ENCODE data around the gene EVPLL. TPM values are rescaled to one million over a fixed set of nuclear protein-coding genes. Genes with fewer than 3 reads are reported as not detected.
"Not testable (repeated sequence)": the region's sequence is repeated elsewhere in the genome, so short reads cannot be mapped to it uniquely, and the experiment has no call there.

Gene EVPLL
- total RNA-seq, 1 donor from 2014 or later, result not detected

DNA sequence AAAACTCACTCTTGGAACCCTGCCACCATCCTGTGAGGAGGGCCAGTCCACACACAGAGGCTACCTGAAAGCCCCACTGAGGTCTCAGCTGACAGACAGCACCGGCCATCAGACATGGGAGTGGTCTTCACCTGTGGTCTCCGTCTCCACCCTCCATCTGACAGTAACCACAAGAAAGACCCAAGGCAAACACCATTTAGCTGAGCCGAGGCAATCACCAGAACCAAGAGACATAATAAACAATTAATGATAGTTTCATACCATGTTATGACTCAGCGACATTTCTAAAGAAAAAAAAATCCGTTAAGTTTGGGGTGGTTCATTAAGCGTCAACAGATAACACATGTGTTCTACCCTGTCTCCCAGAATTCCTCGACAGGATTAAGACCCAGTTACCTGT is 6.1 kb upstream of the EVPLL start:
- no peak overlapping the region for H3K4me3 ChIP-seq
- no peak overlapping the region for H3K27ac ChIP-seq
- DNase-seq (ENCODE audit: low spot score in 2 of 2), result no peak
- no peak for TF ChIP-seq CTCF (IDR thresholded peaks at IDR 0.05)
- no peaks in the 10 kb centered on the region for H3K36me3 ChIP-seq
- H3K9me3 ChIP-seq, result peaks cover 0 to 4% of the 10 kb centered on the region in 2 donors
- intact Hi-C loops (cut with DNase I), result no loop called here
- H3K27me3 ChIP-seq, result no peaks in the 10 kb centered on the region
- H3K4me1 ChIP-seq, result no peaks in the 10 kb centered on the region

GRCh38 chr17:18373181-18373580 is 4.4 kb upstream of the EVPLL start:
- H3K36me3 ChIP-seq; H3K4me3 ChIP-seq; intact Hi-C loops (cut with DNase I): not testable (repeated sequence)

GRCh38 chr17:18374216-18374615 is 3.4 kb upstream of the EVPLL start:
- no peak for TF ChIP-seq CTCF (IDR thresholded peaks at IDR 0.05)
- H3K4me1 ChIP-seq, result no peaks in the 10 kb centered on the region
- no peaks in the 10 kb centered on the region for H3K27me3 ChIP-seq
- peaks cover 0 to 4% of the 10 kb centered on the region in 2 donors for H3K9me3 ChIP-seq
- H3K4me3 ChIP-seq, result no peak overlapping the region
- no peak overlapping the region for H3K27ac ChIP-seq
- no peak for DNase-seq (ENCODE audit: low spot score in 2 of 2)
- H3K36me3 ChIP-seq, result no peaks in the 10 kb centered on the region
- intact Hi-C loops (cut with DNase I), result no loop called here

More at GRCh38 chr17:18373181-18373580, 4.4 kb upstream of the EVPLL start:
- H3K27ac ChIP-seq; H3K4me1 ChIP-seq; H3K27me3 ChIP-seq; H3K9me3 ChIP-seq; DNase-seq (ENCODE audit: low spot score in 2 of 2): not testable (repeated sequence)

DNA sequence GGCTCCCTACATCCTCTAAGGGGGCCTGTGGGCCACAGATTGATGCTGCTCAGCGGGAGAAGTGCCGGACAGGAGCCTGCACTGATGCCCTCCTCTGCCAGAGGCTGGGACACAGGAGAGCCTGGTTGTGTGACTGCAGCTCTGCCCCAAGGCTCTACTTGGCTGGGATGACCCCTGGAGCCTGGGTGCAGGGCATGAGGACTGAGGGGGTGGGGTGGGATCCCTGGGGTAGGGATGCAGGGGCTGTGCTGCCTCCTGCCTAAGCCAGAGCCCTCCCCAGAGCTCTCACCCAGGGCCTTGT is 577 bp downstream of the EVPLL start:
- no peak overlapping the region for H3K4me3 ChIP-seq
- TF ChIP-seq CTCF (IDR thresholded peaks at IDR 0.05), result no peak
- no peak overlapping the region for H3K27ac ChIP-seq
- intact Hi-C loops (cut with DNase I), result no loop called here
- no peaks in the 10 kb centered on the region for H3K4me1 ChIP-seq
- H3K9me3 ChIP-seq, result peaks cover 0 to 4% of the 10 kb centered on the region in 2 donors
- no peaks in the 10 kb centered on the region for H3K27me3 ChIP-seq
- no peak for DNase-seq (ENCODE audit: low spot score in 2 of 2)
- no peaks in the 10 kb centered on the region for H3K36me3 ChIP-seq

GRCh38 chr17:18378614-18379013 is 1.0 kb downstream of the EVPLL start:
- H3K36me3 ChIP-seq; H3K27me3 ChIP-seq; H3K4me3 ChIP-seq; intact Hi-C loops (cut with DNase I); H3K4me1 ChIP-seq; H3K9me3 ChIP-seq; DNase-seq (ENCODE audit: low spot score in 2 of 2); H3K27ac ChIP-seq: not testable (repeated sequence)

DNA sequence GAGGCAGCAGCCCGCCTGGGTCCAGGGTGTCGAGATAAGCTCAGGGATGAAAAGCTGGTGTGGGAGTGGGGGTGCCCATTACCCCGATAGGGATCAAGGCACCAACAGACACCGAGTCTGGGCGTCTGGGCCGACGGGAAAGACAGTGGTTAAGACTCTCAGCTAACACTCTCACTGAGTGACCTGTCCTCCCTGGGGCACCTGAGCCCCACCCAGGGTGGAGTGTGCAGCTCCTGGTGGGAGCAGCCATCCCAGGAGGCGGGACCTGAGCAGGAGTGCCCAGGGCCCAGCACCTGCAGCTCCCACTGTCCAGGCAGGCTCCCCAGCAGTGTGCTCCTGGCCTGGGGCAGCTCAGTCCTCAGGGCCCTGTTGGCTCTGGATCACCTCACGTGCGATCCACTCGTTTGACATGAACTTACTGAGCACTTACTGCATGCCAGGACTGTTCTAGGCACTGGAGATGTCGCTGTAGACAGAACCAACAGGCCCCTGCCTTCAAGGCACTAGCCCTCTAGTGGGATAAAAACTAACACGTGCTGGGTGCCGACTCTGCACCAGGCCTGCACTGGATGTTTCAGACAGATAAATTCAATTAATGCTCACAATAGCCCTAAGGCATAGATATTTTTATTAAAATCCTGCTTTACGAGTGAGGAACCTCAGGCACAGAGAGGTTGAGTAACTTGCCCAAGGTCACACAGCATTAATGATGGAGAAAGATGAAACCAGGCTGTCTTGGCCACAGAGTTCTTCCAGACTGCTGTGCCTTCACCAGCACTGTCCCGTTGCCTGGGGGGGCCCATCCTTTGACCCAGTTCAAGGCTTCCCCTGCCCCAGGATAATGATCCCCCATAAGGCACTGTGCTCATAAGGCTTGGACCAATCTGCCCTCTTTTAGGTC is 1.9 kb downstream of the EVPLL start:
- no peak for TF ChIP-seq CTCF (IDR thresholded peaks at IDR 0.05)
- peaks cover 0 to 4% of the 10 kb centered on the region in 2 donors for H3K9me3 ChIP-seq
- no peak overlapping the region for H3K27ac ChIP-seq
- no peak for DNase-seq (ENCODE audit: low spot score in 2 of 2)
- no peaks in the 10 kb centered on the region for H3K36me3 ChIP-seq
- no peaks in the 10 kb centered on the region for H3K27me3 ChIP-seq
- H3K4me3 ChIP-seq, result no peak overlapping the region
- H3K4me1 ChIP-seq, result no peaks in the 10 kb centered on the region
- intact Hi-C loops (cut with DNase I), result no loop called here

Measured in ascending aorta (tissue), 2 donors.